DLD1 (cell line): ENCODE measurements around the gene FLVCR1.

Experiments
- in situ Hi-C: cut with HindIII; loops from 2 replicates; pipeline ENCODE4 v1.10.0; 2017; ENCODE audit warnings: low sequenced_read_pairs

Gene FLVCR1

DNA sequence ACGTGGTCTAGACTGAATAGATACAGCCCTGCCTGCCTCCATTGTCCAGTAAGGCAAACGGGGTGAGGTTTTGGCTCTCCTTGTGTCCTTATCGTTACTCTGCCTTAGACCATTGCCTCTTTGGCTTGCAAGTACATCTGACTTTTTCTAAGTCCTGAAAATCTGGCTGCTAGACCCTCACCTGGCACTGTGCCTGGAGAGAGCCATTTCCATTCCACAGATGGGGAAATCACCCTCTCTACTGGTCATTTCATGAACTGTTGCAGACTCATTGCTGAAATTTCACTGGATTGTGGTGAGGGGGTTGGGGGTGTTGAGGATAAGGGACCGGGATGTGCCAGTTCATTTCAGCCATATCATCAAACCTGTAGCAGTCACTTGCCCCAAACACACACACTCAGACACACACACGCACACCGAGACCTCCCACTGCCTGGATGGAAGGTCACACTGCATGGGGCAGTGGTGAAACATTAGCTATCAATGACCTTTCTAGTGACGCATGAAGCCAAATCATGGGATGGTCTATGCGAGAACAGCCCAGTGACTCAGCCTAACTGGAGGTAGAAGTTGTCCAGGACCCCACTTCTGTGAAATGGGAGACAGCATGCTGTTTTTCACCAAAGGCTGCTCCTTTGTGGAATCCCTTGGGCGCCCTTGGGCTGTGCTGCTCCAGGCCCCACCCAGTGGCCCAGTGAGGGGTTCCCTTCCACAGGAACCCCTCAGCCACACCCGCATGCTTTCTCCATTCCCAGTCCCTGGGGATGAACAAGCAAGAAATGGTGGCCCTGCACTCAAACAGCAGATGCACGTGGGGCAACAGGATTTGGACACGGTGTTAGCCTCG is 57.4 kb downstream of the FLVCR1 start:
- in situ Hi-C loops = no loop called here

GRCh38 chr1:212916481-212917133 is 58.5 kb downstream of the FLVCR1 start:
- in situ Hi-C loops = no loop called here

DNA sequence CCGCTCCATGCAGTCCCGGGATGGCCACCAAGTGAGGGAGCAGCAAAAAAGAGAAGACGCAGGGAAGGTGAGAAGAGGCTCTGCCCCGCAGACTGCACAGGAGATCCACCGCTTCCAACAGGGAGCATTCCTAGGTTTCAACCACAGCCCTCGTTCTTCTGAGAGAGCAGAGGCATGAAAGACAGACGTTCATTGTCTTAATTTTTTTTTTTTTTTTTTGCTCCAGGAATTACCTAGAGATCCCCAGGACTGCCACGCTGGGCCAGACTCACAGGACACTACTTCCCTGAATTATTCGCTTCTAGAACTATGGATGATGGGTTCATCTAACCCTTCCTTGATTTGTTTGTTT is 59.0 kb downstream of the FLVCR1 start:
- in situ Hi-C loops = no loop called here

DNA sequence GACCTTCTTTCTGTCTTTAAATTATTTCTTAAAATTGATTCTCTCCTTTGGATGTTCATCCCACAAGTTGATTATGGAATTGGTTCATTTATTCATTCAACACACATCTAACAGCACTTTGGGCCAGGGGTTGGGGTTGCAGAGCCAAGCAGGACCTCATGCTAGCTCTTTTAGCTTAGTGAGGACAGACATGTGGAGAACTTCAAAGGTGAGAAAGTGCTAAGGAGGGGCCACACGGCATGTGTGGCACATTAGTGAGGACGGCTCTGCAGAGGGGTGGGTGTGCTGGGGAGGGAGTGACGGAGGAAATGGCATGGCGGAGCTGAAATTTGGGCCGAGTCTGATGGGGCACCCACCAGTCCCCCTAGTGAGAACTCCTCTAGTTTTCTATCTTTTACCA is 59.8 kb downstream of the FLVCR1 start:
- in situ Hi-C loops = no loop called here

GRCh38 chr1:212918824-212919223 is 60.7 kb downstream of the FLVCR1 start:
- in situ Hi-C loops = no loop called here

- in situ Hi-C loops = no loop called here
These were observed 62.2 kb downstream of the FLVCR1 start for GRCh38 chr1:212920246-212920645.

DNA sequence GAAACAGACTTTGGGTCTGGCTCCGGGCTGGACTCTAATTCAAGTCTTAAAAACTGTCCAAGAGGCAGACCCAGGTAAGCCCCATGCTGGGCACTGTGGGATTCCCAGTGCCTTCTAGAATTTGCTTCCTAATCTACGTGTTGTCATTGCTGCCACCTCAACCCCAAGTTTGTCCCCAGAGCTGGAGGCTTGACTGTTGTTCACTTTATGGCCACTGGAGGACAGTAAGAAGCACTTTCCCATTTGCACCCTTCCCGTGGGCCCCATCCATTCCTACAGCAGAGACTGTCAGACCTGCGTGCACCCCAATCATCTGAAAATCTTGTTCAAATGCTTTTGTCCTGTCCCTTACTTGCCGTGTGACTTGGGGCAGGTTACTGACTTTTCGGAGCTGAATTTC is 62.8 kb downstream of the FLVCR1 start:
- in situ Hi-C loops = no loop called here

DNA sequence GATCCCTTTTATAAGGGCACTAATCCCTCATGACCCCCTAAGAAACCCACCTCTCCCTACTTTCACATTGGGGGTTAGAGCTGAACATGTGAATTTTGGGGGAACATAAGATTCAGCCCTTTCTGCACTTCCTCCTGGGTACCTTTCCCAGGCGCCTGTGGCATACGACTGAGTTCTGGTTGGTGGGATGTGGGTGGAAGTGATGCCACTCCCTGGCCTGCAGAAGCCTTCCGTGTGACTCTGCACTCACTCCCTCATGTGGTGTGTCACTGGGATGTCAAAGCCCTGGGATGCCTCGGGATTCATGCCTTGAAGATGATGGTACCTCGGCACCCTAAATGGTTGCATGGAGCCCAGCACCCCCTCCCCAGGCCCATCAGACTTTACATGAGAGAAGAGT is 63.9 kb downstream of the FLVCR1 start:
- in situ Hi-C loops = no loop called here

DNA sequence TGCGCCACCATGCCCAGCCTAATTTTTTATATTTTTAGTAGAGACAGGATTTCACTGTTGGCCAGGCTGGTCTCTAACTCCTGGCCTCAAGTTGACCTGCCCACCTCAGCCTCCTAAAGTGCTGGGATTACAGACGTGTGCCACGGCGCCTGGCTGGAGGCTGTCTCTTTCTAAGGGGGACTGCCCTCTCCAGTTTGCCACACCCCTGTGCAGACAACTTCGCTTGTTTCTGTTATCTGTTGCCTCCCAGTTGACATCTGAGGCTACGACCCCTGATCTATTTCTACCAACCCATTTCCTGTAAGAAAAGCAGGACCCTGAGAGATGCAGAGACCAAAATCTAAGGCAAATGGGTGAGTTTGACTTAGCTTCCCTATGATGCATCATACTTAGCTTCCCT is 68.3 kb downstream of the FLVCR1 start:
- in situ Hi-C loops = no loop called here

DNA sequence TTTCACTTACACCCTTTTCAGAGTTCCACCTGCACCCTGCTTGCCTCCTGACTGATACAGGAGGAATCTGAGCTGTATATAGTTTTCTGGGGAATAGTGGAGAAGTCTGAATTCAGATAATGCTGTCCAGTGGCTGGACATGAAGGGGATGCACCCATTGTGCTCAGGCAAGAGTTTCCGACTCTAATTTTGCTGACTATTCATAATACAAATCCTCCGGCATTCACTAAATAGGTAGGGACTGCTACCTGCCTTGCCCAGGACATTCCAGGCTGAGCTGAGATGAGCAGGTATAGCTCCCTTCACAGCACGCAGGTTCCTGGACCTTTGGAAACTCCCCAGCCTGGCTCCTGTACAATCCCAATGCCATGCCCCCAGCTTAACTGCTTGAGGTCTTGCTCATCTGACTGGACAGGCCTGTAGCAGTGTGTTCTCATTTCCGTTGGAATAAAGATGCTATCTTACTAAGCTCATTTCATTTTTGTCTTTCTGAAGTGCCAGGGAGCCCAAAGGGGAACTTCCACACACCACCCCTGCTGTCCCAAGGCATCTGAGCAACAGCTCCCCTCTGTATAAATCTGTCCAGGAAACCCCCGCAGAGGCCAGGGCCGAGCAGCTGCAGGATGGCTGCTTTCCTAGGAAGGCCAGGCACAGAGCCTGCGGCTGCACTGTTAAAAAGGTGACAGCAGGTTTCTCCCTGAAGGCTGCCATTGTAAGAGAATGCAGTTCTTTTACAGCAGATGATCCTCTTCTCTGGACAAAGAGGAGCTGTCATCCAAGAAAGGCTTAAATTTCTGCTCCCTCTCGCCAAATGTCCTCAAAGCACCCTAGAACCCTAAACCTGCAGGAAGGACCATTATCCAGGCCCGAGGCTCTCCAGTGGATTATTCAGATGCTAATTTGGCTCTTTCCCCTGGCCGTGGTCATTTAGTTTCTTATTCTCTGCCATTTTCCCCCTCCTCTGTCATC is 70.5 kb downstream of the FLVCR1 start:
- in situ Hi-C loops = no loop called here

DNA sequence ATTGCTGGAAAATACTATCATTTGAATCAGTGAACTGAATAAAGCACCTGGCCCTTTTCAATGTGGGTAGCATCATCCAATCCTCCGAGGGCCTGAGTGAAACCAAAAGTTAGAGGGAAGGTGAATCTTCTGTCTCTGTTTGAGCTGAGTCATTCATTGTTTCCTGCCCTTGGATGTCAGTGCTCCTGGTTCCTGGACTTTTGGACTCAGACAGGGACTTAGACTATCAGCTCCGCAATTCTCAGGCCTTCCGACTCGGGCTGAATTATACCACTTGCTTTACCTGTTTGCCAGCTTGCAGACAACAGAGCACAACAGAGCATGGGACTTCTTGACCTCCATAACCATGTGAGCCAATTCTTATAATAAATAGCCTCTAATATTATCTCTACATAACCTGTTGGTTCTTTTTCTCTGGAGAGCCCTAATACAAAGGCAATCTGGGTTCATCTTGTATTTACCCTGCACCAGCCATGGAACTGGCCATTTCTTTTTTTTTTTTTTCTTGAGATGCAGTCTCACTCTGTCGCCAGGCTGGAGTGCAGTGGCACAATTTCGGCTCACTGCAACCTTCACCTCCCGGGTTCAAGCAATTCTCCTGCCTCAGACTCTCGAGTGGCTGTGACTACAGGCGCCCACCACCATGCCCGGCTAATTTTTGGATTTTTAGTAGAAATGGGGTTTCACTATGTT is 73.1 kb downstream of the FLVCR1 start:
- in situ Hi-C loops = no loop called here

DNA sequence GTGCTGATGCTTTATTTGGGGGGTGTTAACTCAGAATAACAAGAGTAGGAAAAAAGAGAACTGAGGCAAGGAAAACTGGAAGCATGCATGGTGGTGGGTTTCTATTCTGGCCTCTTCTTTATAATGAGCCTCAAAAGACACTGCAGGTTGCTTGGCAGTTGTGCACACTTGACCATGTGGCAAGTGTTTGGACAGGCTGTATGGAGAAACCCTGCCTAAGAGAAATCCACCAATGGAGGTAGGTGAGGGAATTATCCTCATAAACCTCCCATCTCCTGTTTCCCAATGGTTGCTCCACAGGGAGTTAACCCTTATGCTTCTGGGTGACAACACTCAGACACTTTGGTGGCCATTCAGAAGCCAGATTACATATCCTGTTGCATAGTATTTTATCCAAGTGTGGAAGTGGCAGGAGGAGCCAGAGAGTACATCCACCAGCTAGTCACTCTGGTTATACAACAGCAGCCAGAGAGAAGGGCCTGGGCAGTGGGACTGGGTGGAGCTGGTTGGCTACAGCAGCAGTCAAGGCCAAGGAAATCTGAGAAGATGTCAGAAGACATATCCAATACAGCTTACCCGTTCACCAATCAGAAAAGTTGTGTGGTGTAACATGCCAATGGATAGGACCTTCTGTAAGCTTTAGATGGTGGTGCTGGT is 75.9 kb downstream of the FLVCR1 start:
- in situ Hi-C loops = no loop called here

DNA sequence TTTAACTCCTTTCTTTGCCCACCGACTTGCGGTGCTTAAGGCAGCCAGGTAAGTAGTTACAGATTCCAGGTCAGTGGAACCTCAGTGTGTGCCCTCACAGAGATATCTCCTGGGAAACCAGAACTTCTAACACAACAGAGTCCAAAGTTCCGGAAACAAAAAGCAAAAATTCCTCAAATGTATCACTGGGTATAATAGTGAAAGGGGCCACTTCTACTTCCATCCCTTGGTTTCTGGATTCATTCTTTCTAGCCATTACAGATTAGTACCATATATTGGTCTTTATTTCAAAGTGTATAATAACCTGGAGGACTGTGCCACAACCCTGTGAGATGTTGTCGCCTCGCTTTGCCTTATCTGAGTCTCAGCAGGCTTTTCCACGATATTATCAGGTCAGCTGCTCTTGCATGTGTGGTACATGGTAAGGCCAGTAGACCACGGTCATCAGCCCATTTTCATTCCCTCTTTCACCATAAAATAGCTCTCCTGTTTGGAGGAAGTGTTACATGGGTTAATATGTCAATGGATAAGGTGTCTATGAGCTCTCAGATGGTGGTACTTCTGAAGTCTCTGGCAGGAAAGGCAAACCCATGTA is 77.4 kb downstream of the FLVCR1 start:
- in situ Hi-C loops = no loop called here

DNA sequence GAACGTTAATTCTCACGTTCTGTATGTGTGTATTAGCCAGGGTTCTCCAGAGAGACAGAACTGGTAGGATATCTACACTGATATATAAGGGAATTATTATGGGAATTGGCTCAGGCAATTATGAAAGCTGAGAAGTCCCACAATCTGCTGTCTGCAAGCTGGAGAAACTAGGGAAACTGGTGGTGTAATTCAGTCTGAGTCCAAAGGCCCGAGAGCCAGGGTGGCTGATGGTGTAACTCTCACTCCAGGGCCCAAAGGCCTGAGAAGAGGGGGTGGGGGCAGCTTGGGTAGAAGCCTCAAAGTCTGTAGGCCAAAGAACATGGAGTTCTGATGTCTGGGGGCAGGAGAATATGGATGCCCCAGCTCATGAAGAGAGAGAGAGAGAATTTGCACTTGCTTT is 79.0 kb downstream of the FLVCR1 start:
- in situ Hi-C loops = no loop called here

DNA sequence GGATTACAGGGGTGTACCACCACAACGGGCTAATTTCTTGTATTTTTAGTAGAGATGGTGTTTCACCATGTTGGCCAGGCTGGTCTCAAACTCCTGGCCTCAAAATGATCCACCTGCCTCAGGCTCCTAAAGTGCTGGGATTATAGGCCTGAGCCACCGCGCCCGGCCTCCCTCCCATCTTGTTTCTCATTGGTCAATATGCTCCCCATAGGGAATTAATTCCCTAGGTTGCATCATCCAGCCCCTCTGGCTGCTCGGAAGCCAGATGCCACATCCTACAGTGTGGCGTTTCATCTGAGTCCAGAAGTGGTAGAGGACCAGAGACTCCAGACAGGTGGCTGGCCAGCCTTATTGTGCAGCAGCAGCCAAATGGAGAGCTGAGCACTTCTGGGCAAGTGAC is 80.8 kb downstream of the FLVCR1 start:
- in situ Hi-C loops = no loop called here

- in situ Hi-C loops = no loop called here
These were observed 83.4 kb downstream of the FLVCR1 start for GRCh38 chr1:212941452-212941851.

- in situ Hi-C loops = no loop called here
These were observed 84.8 kb downstream of the FLVCR1 start for GRCh38 chr1:212942679-212943392.

DNA sequence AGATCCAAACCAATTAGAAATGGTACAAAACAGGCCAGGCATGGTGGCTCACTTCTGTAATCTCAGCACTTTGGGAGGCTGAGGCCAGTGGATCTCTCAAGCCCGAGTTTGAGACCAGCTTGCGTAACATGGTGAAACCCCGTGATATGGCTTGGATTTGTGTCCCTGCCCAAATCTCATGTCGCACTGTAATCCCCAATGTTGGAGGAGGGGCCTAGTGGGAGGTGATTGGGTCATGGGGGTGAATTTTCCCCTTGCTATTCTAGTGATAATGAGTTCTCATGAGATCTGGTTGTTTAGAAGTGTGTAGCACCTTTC is 85.3 kb downstream of the FLVCR1 start:
- in situ Hi-C loops = no loop called here

DNA sequence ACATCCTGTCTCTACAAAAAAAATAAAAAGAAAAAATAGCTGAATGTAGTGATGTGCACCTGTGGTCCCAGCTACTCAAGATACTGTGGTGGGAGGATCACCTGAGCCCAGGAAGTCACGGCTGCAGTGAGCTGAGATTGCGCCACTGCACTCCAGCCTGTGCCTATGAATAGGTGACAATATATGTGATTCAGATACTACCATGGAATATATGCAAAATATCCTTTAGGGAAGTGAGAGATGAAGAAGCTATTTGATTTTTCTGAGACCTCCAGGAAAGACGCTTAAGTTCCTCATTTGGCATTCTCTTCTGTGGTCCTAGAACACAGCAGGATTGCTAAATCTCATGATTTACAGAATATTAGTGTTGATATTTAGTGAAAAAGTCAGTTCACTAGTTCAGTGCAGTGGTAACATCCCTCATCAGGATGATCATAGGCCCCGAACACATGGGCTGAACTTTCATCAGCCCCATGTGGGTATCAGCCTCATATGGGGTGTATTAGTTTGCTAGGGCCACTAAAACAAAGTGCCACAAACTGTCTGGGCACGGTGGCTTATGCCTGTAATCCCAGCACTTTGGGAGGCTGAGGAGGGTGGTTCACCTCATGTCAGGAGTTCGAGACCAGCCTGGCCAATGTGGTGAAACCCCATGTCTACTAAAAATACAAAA is 86.3 kb downstream of the FLVCR1 start:
- in situ Hi-C loops = no loop called here
